H9 (cell line): ENCODE results near the gene C17orf78. TPM values are rescaled to one million over a fixed set of nuclear protein-coding genes. Genes with fewer than 3 reads are reported as not detected.

Experiments used
- DNase-seq: peaks from one replicate; pipeline ENCODE4 v3.0.0-alpha.2; 2017
- H2AFZ ChIP-seq: one replicate; pipeline ENCODE4 v1.6.1; 2013; ENCODE audit warnings: mild to moderate bottlenecking, low read length, control low read depth, moderate library complexity
- H2AK5ac ChIP-seq: 2 replicates; pipeline ENCODE4 v1.6.1; 2013; ENCODE audit warnings: low read length, control low read depth, mixed read lengths; ENCODE audit not compliant: insufficient read length
- H2BK120ac ChIP-seq: one replicate; pipeline ENCODE4 v1.6.1; 2013; ENCODE audit warnings: low read depth, mild to moderate bottlenecking, low read length, control low read depth, inconsistent platforms; ENCODE audit not compliant: poor library complexity, severe bottlenecking
- H2BK12ac ChIP-seq: 2 replicates; pipeline ENCODE4 v1.6.1; 2013; ENCODE audit warnings: low read length, control low read depth, mixed read lengths, low read depth; ENCODE audit not compliant: insufficient read length
- H2BK15ac ChIP-seq: 2 replicates; pipeline ENCODE4 v1.6.1; 2013; ENCODE audit warnings: low read depth, low read length, control low read depth
- H2BK20ac ChIP-seq: one replicate; pipeline ENCODE4 v1.6.1; 2013; ENCODE audit warnings: low read depth, mild to moderate bottlenecking, low read length, control low read depth, inconsistent platforms; ENCODE audit not compliant: poor library complexity, severe bottlenecking
- H2BK5ac ChIP-seq: 2 replicates; pipeline ENCODE4 v1.6.1; 2013; ENCODE audit warnings: low read length, control low read depth, mixed read lengths; ENCODE audit not compliant: insufficient read length
- H3K14ac ChIP-seq: 2 replicates; pipeline ENCODE4 v1.6.1; 2013; ENCODE audit warnings: low read length, control low read depth; ENCODE audit not compliant: insufficient read depth
- H3K18ac ChIP-seq: 2 replicates; pipeline ENCODE4 v1.6.1; 2013; ENCODE audit warnings: low read depth, mild to moderate bottlenecking, mixed read lengths, low read length, control low read depth; ENCODE audit not compliant: insufficient read length
- H3K23ac ChIP-seq: 2 replicates; pipeline ENCODE4 v1.6.1; 2013; ENCODE audit warnings: low read length, control low read depth, mixed read lengths, low read depth; ENCODE audit not compliant: insufficient read length
- H3K23me2 ChIP-seq: 2 replicates; pipeline ENCODE4 v1.6.1; 2013; ENCODE audit warnings: low read depth, mild to moderate bottlenecking, mixed read lengths, low read length, control low read depth; ENCODE audit not compliant: insufficient read length, poor library complexity, severe bottlenecking
- H3K27ac ChIP-seq: 2 replicates; pipeline ENCODE4 v1.5.1; 2013; ENCODE audit warnings: low read length, control low read depth, mixed read lengths, low read depth; ENCODE audit not compliant: insufficient read length
- H3K27me3 ChIP-seq: 2 replicates; pipeline ENCODE4 v1.6.1; 2013; ENCODE audit warnings: low read length, control low read depth, inconsistent platforms; ENCODE audit not compliant: insufficient read depth
- H3K4ac ChIP-seq: 2 replicates; pipeline ENCODE4 v1.6.1; 2013; ENCODE audit warnings: low read depth, mild to moderate bottlenecking, control low read depth, inconsistent platforms, low read length, moderate library complexity
- H3K4me1 ChIP-seq: 2 replicates; pipeline ENCODE4 v1.6.1; 2013; ENCODE audit warnings: low read length, control low read depth, inconsistent platforms; ENCODE audit not compliant: insufficient read depth
- H3K4me2 ChIP-seq: 2 replicates; pipeline ENCODE4 v1.6.1; 2013; ENCODE audit warnings: low read length, control low read depth, mixed read lengths; ENCODE audit not compliant: insufficient read length, insufficient read depth
- H3K56ac ChIP-seq: 2 replicates; pipeline ENCODE4 v1.6.1; 2013; ENCODE audit warnings: low read depth, mild to moderate bottlenecking, mixed read lengths, low read length, control low read depth; ENCODE audit not compliant: insufficient read length
- H3K79me1 ChIP-seq: 2 replicates; pipeline ENCODE4 v1.6.1; 2013; ENCODE audit warnings: low read depth, mild to moderate bottlenecking, moderate library complexity, low read length, control low read depth, inconsistent platforms; ENCODE audit not compliant: insufficient read depth, poor library complexity, severe bottlenecking
- H3K79me2 ChIP-seq: 2 replicates; pipeline ENCODE4 v1.6.1; 2013; ENCODE audit warnings: low read length, control low read depth, inconsistent platforms; ENCODE audit not compliant: insufficient read depth
- H3K9ac ChIP-seq: 2 replicates; pipeline ENCODE4 v1.6.1; 2013; ENCODE audit warnings: low read length, control low read depth, mixed read lengths; ENCODE audit not compliant: insufficient read length; ENCODE audit errors: extremely low read depth
- H3K9me3 ChIP-seq: one replicate; pipeline ENCODE4 v1.6.1; 2013; ENCODE audit warnings: low read depth, low read length, inconsistent platforms; ENCODE audit not compliant: control insufficient read depth
- H3T11ph ChIP-seq: one replicate; pipeline ENCODE4 v1.6.1; 2013; ENCODE audit warnings: mild to moderate bottlenecking, low read length, control low read depth, inconsistent platforms
- H4K20me1 ChIP-seq: one replicate; pipeline ENCODE4 v1.6.1; 2013; ENCODE audit not compliant: control insufficient read depth, insufficient read length, insufficient read depth
- H4K5ac ChIP-seq: 2 replicates; pipeline ENCODE4 v1.6.1; 2013; ENCODE audit warnings: low read depth, mild to moderate bottlenecking, mixed read lengths, low read length, control low read depth; ENCODE audit not compliant: insufficient read length
- H4K8ac ChIP-seq: replicated peaks from 2 replicates; pipeline ENCODE4 v1.6.1; 2013; ENCODE audit warnings: low read length, control low read depth, mixed read lengths, low read depth; ENCODE audit not compliant: insufficient read length
- H4K91ac ChIP-seq: 2 replicates; pipeline ENCODE4 v1.6.1; 2013; ENCODE audit warnings: low read depth, mild to moderate bottlenecking, moderate library complexity, mixed read lengths, low read length, control low read depth; ENCODE audit not compliant: insufficient read length
- H3K27ac Mint-ChIP-seq, 3 experiments: 2 replicates in 2 of 3; 3 replicates in 1 of 3; pipeline ENCODE4 v1.8.0; 2020 to 2021; ENCODE audit warnings: mixed read lengths in 3 of 3, mild to moderate bottlenecking in 1 of 3, moderate library complexity in 1 of 3
- H3K27me3 Mint-ChIP-seq: 2 replicates; pipeline ENCODE4 v1.8.0; 2021; ENCODE audit warnings: low read depth, mild to moderate bottlenecking, moderate library complexity, mixed read lengths
- H3K36me3 Mint-ChIP-seq, 3 experiments: 2 replicates in 2 of 3; 3 replicates in 1 of 3; pipeline ENCODE4 v1.8.0; 2020 to 2021; ENCODE audit warnings: low read depth in 3 of 3, mixed read lengths in 3 of 3; ENCODE audit not compliant: insufficient read depth in 1 of 3
- H3K4me1 Mint-ChIP-seq, 2 experiments: 2 replicates each; pipeline ENCODE4 v1.8.0; 2020; ENCODE audit warnings: mixed read lengths in 2 of 2
- H3K4me3 Mint-ChIP-seq, 2 experiments: 2 replicates in 1 of 2; 3 replicates in 1 of 2; pipeline ENCODE4 v1.8.0; 2020 to 2021; ENCODE audit warnings: mild to moderate bottlenecking in 2 of 2, mixed read lengths in 2 of 2, moderate library complexity in 1 of 2
- H3K9me3 Mint-ChIP-seq, 2 experiments: 2 replicates in 1 of 2; 3 replicates in 1 of 2; pipeline ENCODE4 v1.8.0; 2020; ENCODE audit warnings: mild to moderate bottlenecking in 2 of 2, mixed read lengths in 2 of 2, moderate library complexity in 1 of 2
- WGBS: extraction: QIAGEN DNeasy Blood & Tissue Kit; methylation state at CpG from one replicate; pipeline ENCODE4 v1.1.7; 2013; ENCODE audit warnings: missing lambda C conversion rate, low lambda C conversion rate, mixed read lengths; ENCODE audit not compliant: insufficient read length; ENCODE audit errors: extremely low coverage; 5-methylcytosine and 5-hydroxymethylcytosine counted together
- total RNA-seq: library from RNA; stranded (reverse); gene quantifications from 2 replicates; pipeline ENCODE4 v1.2.1, GENCODE V29; 2021
- TF ChIP-seq, protein P1 (sequence below): fragments of 200-600 bp; sonication (generic); conservative IDR thresholded peaks from 3 replicates; pipeline ENCODE4 v1.8.0; 2021; ENCODE audit warnings: antibody characterized with exemption, mild to moderate bottlenecking

C17orf78 gene
- total RNA-seq, 1 experiment from 2014 or later, result not detected

DNA sequence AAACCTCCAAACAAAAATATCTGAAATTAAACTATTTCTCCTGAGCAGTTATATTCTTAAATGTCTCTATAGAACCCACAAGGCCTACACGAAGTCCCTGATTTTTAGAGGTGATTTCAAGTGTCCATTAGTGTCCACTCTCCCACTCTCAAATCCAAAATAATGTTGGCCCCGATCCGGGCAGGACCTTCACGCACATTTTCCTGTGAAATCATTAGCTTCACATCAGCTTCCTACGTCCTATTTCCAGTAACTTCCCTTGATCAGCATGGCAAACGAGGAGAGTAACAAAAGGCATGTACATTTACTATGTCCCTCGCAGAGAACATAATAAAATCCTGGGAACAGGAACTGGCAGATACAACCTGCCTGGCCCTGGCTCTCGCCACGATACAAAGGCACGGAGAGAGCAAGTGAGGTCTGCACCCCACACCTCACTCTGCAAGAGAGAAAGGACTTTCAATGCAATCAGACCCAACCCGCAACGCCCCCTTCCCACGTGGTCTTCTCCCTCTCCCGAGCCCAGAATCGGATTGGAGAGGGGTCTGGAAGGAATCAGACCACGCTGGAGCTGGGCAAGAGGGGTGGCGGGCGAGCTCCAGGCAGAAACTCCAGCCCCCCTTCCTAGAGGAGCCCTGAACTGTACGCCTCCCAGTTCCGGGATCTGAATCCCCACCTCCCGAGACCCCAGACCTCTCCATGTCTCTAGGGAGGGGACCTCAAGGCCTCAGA is 17.5 kb upstream of the C17orf78 start:
- H3K9me3 Mint-ChIP-seq, result no peaks in the 10 kb centered on the region
- Histone ChIP-seq H3K18ac (peak overlapping the region; percentile 82), H2AK5ac (no peak overlapping the region), H2BK12ac (no peak overlapping the region), H2BK5ac (no peak overlapping the region), H3K9ac (peak overlapping the region; percentile 95), H3K4me1 (peaks cover 3% of the 10 kb centered on the region; the same call in 1 of the 2 replicates), H3K4me2 (peak overlapping the region; percentile 92), H3K79me1 (no peaks in the 10 kb centered on the region), H3K23ac (no peak overlapping the region), H3K9me3 (no peaks in the 10 kb centered on the region), H3K27me3 (no peaks in the 10 kb centered on the region), H3K14ac (peak overlapping the region; percentile 59), H2BK120ac (no peak overlapping the region), H3K27ac (no peak overlapping the region), H3K79me2 (peaks cover 31% of the 10 kb centered on the region; the same call in 1 of the 2 replicates), H2BK15ac (no peak overlapping the region), H4K20me1 (no peaks in the 10 kb centered on the region), H2BK20ac (no peak overlapping the region), H4K91ac (peak overlapping the region; percentile 31), H3T11ph (no peak overlapping the region), H3K56ac (no peak overlapping the region), H3K23me2 (peaks cover 16% of the 10 kb centered on the region), H2AFZ (no peak overlapping the region), H4K8ac (no peak overlapping the region), H4K5ac (no peak overlapping the region), H3K4ac (no peak overlapping the region)
- no peaks in the 10 kb centered on the region for H3K27me3 Mint-ChIP-seq
- peak; percentile 93 for DNase-seq
- peaks cover 29 to 33% of the 10 kb centered on the region in 2 experiments for H3K4me1 Mint-ChIP-seq
- TF ChIP-seq, protein P1, sequence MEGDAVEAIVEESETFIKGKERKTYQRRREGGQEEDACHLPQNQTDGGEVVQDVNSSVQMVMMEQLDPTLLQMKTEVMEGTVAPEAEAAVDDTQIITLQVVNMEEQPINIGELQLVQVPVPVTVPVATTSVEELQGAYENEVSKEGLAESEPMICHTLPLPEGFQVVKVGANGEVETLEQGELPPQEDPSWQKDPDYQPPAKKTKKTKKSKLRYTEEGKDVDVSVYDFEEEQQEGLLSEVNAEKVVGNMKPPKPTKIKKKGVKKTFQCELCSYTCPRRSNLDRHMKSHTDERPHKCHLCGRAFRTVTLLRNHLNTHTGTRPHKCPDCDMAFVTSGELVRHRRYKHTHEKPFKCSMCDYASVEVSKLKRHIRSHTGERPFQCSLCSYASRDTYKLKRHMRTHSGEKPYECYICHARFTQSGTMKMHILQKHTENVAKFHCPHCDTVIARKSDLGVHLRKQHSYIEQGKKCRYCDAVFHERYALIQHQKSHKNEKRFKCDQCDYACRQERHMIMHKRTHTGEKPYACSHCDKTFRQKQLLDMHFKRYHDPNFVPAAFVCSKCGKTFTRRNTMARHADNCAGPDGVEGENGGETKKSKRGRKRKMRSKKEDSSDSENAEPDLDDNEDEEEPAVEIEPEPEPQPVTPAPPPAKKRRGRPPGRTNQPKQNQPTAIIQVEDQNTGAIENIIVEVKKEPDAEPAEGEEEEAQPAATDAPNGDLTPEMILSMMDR, result no peak
- H3K27ac Mint-ChIP-seq, result peak overlapping the region; percentile 96 to 99 (median 98)
- H3K36me3 Mint-ChIP-seq, result peaks cover 8 to 15% (median 11%) of the 10 kb centered on the region in 3 experiments
- no CpG with 5 or more reads among the region's 21 CpGs for WGBS
- peak overlapping the region; percentile 94 to 97 for H3K4me3 Mint-ChIP-seq
